GM12892 (cell line): ENCODE measurements around the gene TSPEAR.
"Not testable (repeated sequence)": the region's sequence is repeated elsewhere in the genome, so short reads cannot be mapped to it uniquely, and the experiment has no call there.

Experiments
- POLR2A ChIP-seq: IDR thresholded peaks from 2 replicates; pipeline ENCODE4 v1.6.1; 2011; ENCODE audit warnings: low read depth, low read length, control low read depth
- POLR2AphosphoS5 ChIP-seq: IDR thresholded peaks from 2 replicates; pipeline ENCODE4 v1.6.1; 2011; ENCODE audit warnings: low read depth, low read length, control low read depth
- TAF1 ChIP-seq: IDR thresholded peaks from 2 replicates; pipeline ENCODE4 v1.6.1; 2011; ENCODE audit warnings: low read depth, mild to moderate bottlenecking, control low read depth, low read length, borderline replicate concordance

DNA sequence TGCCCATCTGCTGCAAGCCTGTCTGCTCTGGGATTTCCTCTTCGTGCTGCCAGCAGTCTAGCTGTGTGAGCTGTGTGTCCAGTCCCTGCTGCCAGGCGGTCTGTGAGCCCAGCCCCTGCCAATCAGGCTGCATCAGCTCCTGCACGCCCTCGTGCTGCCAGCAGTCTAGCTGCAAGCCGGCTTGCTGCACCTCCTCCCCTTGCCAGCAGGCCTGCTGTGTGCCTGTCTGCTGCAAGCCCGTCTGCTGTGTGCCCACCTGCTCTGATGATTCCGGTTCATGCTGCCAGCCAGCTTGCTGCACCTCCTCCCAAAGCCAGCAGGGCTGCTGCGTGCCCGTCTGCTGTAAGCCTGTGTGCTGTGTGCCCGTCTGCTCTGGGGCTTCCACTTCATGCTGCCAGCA is 110.3 kb downstream of the TSPEAR start:
- not testable (repeated sequence) for TF ChIP-seq TAF1, POLR2A, POLR2AphosphoS5
